ENCODE measurements around the gene P2RY2. TPM values are rescaled to one million over a fixed set of nuclear protein-coding genes. Genes with fewer than 3 reads are reported as not detected.
"Not testable (repeated sequence)": the region's sequence is repeated elsewhere in the genome, so short reads cannot be mapped to it uniquely, and the experiment has no call there.

Gene P2RY2
- total and polyA plus RNA-seq, 2 experiments from 2014 or later = 0.63 to 1.6 TPM

DNA sequence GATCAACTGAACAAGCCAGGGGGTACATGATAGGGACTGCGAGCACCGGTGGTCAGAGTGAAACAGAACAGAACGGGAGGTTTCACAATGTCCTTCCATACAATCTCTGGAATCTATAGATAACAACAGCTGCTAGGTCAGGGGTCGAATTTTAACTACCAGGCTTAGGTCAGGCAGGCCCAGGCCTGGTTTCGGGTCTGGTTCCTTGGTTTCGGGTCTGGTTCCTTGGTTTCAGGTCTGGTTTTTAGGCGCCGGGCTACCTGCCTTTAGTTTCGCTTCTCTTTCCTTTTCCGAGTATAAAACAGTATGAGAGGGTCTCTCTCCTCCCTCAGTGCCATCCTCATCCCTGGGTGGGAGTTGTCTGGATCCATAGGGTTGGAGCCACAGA is 53.4 kb downstream of the P2RY2 start:
- peak overlapping the region; percentile 65; the same call in 1 of the 2 replicates for H3K27ac Mint-ChIP-seq

GRCh38 chr11:73271936-73272679 is 54.0 kb downstream of the P2RY2 start, which contains the start of gene P2RY6:
Gene P2RY6 (plus strand): TSS chr11:73272338. CDS start chr11:73296519, 24,181 bp downstream.
- DNase-seq (ENCODE audit: low spot score) (peak; percentile 28), ATAC-seq (peak; percentile 18)
- Mint-ChIP-seq H3K4me3 (no peak within 1 kb of the TSS), H3K27ac (peak within 1 kb of the TSS; percentile 74), H3K27me3 (ENCODE audit: insufficient read depth, low read depth, poor library complexity) (peaks cover 18% of the 10 kb centered on the region), H3K9me3 (no peaks in the 10 kb centered on the region), H3K4me1 (peaks cover 46% of the 10 kb centered on the region), H3K36me3 (ENCODE audit: low read depth) (no peaks in the 10 kb centered on the region)
- Histone ChIP-seq H4K20me1 (replicated peaks; ENCODE audit: insufficient read depth) (no peaks in the 10 kb centered on the region), H3K27me3 (ENCODE audit: insufficient read depth) (no peaks in the 10 kb centered on the region), H3F3A (replicated peaks; ENCODE audit: low read depth) (no peaks in the 10 kb centered on the region), H3K9me2 (ENCODE audit: insufficient read depth) (no peaks in the 10 kb centered on the region), H3K4me3 (no peak within 1 kb of the TSS), H3K27ac (ENCODE audit: low read depth) (no peak within 1 kb of the TSS), H3K4me1 (ENCODE audit: insufficient read depth) (peaks cover 3% of the 10 kb centered on the region; the same call in 1 of the 2 replicates), H3K79me2 (replicated peaks; ENCODE audit: insufficient read depth) (no peaks in the 10 kb centered on the region), H3K36me3 (ENCODE audit: insufficient read depth) (no peaks in the 10 kb centered on the region), H3K4me2 (no peak within 1 kb of the TSS), H2AFZ (peak within 1 kb of the TSS; percentile 90)
- TF ChIP-seq EZH2phosphoT487 (IDR thresholded peaks at IDR 0.05; ENCODE audit: unreplicated experiment) = no peak
- TF ChIP-seq, protein P1, sequence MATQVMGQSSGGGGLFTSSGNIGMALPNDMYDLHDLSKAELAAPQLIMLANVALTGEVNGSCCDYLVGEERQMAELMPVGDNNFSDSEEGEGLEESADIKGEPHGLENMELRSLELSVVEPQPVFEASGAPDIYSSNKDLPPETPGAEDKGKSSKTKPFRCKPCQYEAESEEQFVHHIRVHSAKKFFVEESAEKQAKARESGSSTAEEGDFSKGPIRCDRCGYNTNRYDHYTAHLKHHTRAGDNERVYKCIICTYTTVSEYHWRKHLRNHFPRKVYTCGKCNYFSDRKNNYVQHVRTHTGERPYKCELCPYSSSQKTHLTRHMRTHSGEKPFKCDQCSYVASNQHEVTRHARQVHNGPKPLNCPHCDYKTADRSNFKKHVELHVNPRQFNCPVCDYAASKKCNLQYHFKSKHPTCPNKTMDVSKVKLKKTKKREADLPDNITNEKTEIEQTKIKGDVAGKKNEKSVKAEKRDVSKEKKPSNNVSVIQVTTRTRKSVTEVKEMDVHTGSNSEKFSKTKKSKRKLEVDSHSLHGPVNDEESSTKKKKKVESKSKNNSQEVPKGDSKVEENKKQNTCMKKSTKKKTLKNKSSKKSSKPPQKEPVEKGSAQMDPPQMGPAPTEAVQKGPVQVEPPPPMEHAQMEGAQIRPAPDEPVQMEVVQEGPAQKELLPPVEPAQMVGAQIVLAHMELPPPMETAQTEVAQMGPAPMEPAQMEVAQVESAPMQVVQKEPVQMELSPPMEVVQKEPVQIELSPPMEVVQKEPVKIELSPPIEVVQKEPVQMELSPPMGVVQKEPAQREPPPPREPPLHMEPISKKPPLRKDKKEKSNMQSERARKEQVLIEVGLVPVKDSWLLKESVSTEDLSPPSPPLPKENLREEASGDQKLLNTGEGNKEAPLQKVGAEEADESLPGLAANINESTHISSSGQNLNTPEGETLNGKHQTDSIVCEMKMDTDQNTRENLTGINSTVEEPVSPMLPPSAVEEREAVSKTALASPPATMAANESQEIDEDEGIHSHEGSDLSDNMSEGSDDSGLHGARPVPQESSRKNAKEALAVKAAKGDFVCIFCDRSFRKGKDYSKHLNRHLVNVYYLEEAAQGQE (IDR thresholded peaks at IDR 0.05; ENCODE audit: unreplicated experiment) = no peak
- no peak for TF ChIP-seq EZH2 (IDR thresholded peaks at IDR 0.05; ENCODE audit: low read depth, unreplicated experiment)
- no peak for TF ChIP-seq STAT1 (IDR thresholded peaks at IDR 0.05; ENCODE audit: unreplicated experiment)
- no peak for TF ChIP-seq ZNF114 (CRISPR knock-in tag; IDR thresholded peaks at IDR 0.05)

More for the DNA sequence above, 53.4 kb downstream of the P2RY2 start:
- not testable (repeated sequence) for ATAC-seq; H3K27me3 ChIP-seq (ENCODE audit: insufficient read depth); H3K9me3 Mint-ChIP-seq; H3K4me2 ChIP-seq; H4K20me1 ChIP-seq (replicated peaks; ENCODE audit: insufficient read depth); H3K27ac ChIP-seq (ENCODE audit: low read depth); H3K4me3 ChIP-seq; H3K79me2 ChIP-seq (replicated peaks; ENCODE audit: insufficient read depth); H3F3A ChIP-seq (replicated peaks; ENCODE audit: low read depth); H3K4me1 ChIP-seq (ENCODE audit: insufficient read depth); H3K4me3 Mint-ChIP-seq; DNase-seq (ENCODE audit: low spot score); H3K36me3 ChIP-seq (ENCODE audit: insufficient read depth); H3K9me2 ChIP-seq (ENCODE audit: insufficient read depth); H2AFZ ChIP-seq; H3K36me3 Mint-ChIP-seq (ENCODE audit: low read depth)
- Mint-ChIP-seq H3K4me1 (peaks cover 46% of the 10 kb centered on the region), H3K27me3 (ENCODE audit: insufficient read depth, low read depth, poor library complexity) (peaks cover 20% of the 10 kb centered on the region)

DNA sequence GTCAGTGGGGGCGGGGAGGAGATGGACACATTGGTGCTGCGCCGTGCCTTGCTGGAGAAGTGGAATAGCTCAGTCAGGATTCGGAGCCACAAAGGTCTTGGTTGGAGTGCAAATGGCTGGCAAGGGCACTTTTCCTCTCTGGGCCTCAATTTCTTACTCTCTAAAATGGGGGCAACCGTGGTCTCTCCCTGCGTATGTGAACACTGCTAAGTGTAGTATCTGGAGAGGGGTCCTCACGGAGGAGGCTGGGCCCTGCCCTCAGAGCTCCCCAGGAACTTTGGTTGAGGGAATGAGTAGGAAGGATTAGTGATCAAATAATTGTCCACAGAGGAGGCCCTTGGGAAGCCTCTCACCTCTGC is 54.6 kb downstream of the P2RY2 start:
- Histone ChIP-seq H2AFZ (no peak overlapping the region), H3K36me3 (ENCODE audit: insufficient read depth) (no peaks in the 10 kb centered on the region), H3F3A (replicated peaks; ENCODE audit: low read depth) (no peaks in the 10 kb centered on the region), H3K9me2 (ENCODE audit: insufficient read depth) (no peaks in the 10 kb centered on the region), H3K4me1 (ENCODE audit: insufficient read depth) (peaks cover 6% of the 10 kb centered on the region; the same call in 1 of the 2 replicates), H3K27ac (ENCODE audit: low read depth) (no peak overlapping the region), H3K27me3 (ENCODE audit: insufficient read depth) (no peaks in the 10 kb centered on the region), H3K4me3 (no peak overlapping the region), H3K4me2 (no peak overlapping the region), H3K79me2 (replicated peaks; ENCODE audit: insufficient read depth) (no peaks in the 10 kb centered on the region), H4K20me1 (replicated peaks; ENCODE audit: insufficient read depth) (no peaks in the 10 kb centered on the region)
- Mint-ChIP-seq H3K9me3 (no peaks in the 10 kb centered on the region), H3K27ac (peak overlapping the region; percentile 74), H3K27me3 (ENCODE audit: insufficient read depth, low read depth, poor library complexity) (peaks cover 18% of the 10 kb centered on the region), H3K36me3 (ENCODE audit: low read depth) (no peaks in the 10 kb centered on the region), H3K4me1 (peaks cover 43% of the 10 kb centered on the region), H3K4me3 (no peak overlapping the region)
- no peak for ATAC-seq
- no peak for DNase-seq (ENCODE audit: low spot score)
- no peak for TF ChIP-seq ZNF462 (CRISPR knock-in tag; IDR thresholded peaks at IDR 0.05)

Measured in GM23338 (cell line).